NCI-H187 treated with DMSO at 0.1 percent for 48 hours (cell line): ENCODE measurements around the gene PCDH9.
"Not testable (repeated sequence)": the region's sequence is repeated elsewhere in the genome, so short reads cannot be mapped to it uniquely, and the experiment has no call there.

Experiments
- DNase-seq: peaks from one replicate; lab custom pipeline; 2025; lab: John Stamatoyannopoulos, UW

The PCDH9 gene

GRCh38 chr13:66266348-66266747 is 963.8 kb downstream of the PCDH9 start:
- no peak for DNase-seq

- no peak for DNase-seq
These were observed 964.8 kb downstream of the PCDH9 start for GRCh38 chr13:66265371-66265770.

GRCh38 chr13:66264971-66265370 is 965.2 kb downstream of the PCDH9 start:
- no peak for DNase-seq

GRCh38 chr13:66262330-66262729 is 967.8 kb downstream of the PCDH9 start:
- DNase-seq, result no peak

GRCh38 chr13:66259426-66259825 is 970.7 kb downstream of the PCDH9 start:
- DNase-seq, result not testable (repeated sequence)
